ENCODE results near the gene SLC35C1.
"Not testable (repeated sequence)": the region's sequence is repeated elsewhere in the genome, so short reads cannot be mapped to it uniquely, and the experiment has no call there.

SLC35C1 gene

DNA sequence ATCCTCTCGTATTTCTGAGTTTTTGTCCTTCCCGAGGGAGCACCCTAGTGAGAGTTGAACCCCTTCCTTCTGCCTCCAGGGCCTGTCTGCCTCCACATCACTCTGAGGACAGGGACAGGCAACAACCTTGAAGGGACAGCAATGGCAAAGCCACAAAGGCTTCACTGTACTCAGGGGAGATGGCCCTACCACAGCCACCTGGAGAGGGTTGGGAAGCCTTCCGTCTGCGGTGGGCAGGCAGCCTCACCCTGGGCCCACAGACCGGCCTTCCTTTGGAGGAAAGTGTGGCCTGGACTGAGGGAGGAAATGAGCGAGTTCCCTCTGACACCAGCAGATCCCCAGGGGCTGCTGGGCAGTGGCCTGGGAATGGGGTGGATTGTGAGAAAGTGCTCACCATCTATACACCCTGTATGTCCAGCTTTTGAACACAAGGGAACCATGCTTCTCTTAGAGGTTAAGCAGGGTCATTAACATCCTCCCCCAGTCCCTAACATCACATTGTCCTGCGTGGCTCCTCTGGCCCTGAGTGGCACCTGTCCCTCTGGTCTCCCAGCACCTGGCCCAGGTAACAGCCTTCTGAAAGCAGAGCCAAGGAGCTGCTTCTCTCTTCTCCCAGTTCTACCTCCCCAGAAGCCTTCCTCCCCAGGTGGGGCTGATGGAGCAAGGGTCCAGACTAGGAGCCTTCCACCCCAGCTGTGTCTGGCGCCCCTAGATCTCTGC is 6.8 kb downstream of the SLC35C1 start:
- DNase-seq, result no peak

DNA sequence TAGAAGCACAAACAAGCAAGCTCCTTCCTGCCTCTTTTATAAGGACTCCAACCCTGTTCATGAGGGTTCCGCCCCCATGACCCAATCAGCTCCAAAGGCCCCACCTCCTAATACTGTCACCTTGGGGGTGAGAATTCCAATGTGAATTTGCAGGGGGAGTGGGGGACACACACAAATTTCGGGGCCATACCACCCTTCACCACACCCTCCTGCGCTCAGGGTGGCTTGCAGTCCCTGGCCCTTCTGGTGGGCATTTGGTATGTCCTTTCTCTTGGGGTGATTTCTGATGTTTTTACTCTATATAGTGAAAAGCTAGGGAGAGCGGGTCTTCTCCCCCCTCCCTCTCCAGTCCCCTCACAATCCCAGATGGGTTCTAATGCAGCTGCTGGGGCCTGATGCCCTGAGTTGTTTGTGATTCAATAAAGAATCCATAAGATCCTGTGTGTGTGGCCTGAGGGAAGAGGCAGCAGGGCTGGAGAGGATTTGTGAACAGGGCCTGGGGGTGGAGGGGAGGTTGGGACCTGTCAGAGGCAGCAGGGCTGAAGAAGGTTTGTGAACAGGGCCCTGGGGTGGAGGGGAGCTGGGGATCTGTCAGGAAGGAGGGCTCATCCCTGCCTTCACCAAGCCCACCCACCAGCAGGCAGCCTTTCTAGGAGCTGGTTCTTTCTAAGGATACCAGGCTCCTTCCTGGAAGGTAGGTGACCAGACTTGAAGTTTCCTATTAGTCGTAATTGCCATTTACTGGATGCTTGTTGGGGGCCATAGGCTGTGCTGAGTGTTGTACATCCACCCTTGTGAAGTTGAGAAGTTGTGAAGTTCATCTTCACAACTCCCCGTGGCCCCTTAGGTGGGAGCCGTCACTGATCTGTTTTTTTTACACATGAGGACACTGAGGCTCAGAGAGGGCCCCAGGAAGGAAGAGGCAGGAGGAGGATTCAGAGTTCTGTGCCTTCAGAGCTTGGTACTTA is 7.9 kb downstream of the SLC35C1 start:
- no peak for DNase-seq

DNA sequence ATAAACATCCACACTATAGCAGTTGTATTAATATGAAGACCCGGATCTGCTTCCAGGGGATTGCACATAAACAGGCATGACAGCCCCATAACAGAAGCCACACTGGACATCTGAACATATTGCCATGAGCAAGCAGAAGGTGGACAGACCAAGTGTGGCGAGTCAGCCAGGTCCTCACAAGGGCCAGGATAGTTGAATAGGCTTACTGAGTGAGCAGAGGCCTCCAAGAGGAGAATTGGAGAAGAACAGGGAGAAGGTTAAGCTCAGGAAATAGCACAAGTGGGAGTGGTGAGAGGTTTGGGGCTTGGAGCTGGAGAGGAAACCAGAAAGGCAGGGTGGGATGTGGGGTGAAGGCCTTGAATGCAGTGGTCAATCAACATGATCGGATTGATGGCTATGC is 10.8 kb downstream of the SLC35C1 start:
- DNase-seq, result no peak

DNA sequence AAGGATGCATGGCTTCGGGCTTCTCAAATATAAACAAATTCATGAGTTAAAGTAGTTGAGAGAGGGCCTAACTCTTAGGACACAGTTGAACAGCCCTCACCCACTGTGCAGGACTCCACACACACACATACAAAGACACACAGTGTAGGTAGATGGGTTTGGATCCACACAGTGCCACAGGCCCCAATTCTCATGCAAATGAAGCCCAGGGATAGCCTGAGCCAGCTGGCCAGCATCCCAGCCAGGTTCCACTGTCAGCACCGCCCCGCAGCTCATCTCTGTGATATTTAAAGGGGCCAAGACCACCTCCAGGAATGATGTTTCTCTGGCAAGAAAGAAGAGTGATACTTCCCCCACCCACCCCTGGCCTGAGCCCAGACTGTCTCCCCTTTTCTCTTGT is 11.7 kb downstream of the SLC35C1 start:
- DNase-seq, result no peak

DNA sequence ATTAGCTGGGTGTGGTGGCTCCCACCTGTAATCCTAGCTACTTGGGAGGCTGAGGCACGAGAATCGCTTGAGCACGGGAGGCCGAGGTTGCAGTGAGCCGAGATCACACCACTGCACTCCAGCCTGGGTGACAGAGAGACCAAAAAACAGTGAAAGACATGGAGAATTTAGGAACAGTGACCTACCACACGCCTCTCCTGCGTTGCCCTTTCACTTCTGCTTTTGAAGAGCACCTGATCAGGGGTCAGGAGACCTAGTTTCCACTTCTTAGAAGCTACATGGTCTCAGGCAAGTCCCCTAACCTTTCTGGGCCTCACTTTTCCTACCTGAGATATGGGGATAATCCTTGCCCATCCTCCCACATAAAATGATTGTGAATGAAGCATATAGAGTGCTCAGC is 12.2 kb downstream of the SLC35C1 start:
- DNase-seq, result no peak

DNA sequence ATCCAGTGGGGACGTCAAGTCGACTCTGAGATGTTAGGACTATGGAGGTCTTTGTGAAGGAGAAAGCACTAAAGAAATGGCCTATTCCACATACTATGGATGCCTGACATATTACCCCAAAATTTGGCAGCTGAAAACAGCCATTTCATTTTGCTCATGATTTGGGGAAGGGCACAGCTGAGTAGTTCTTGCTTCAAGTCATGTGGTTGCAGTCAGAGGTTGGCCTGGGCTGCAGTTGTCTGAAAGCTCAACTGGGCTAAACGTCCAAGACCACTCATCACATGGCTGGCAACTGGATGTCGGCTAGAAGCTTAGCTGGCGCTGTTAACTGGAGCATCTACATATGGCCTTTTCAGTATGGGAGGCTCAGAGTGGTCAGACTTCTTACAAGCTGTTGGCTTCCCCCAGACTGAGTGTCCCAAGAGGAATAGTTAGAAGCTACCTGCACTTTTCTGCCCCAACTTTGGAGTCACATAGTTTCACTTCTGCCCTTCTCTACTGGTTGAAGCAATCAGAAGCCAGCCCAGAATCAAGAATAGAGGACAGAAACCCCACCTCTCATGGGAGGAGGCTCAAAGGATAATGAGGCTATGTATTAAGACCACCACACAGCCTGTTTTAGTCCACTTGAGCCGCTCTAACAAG is 14.1 kb downstream of the SLC35C1 start:
- no peak for DNase-seq

DNA sequence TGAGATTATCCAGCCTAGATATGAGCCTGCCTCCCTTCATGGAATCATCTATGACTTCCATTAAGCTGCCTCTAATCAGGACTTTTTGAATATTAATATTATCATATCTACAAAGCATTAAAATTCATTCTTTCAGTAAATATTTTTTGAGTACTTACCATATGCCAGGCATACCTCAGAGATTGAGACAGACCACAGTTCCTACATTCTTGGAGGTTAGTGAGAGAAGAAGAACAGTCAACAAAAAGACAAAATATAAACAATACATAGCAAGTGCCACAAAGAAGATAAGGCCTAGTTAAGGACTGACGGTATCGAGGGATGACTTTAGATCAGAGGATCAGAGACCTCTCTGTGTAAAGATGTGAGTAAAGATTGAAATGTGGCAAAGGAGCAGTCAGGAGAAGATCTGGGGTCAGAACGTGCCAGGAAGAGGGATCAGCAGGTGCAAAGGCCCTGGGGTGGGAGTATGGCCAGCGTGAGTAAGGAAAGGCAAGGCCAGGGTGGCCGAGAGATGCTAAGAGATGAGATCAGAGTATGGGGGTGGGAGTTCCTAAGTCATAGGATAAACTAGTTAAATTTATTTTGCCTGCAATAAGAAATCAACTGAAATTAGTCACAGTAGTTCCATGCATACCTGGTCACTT is 15.4 kb downstream of the SLC35C1 start:
- no peak for DNase-seq

DNA sequence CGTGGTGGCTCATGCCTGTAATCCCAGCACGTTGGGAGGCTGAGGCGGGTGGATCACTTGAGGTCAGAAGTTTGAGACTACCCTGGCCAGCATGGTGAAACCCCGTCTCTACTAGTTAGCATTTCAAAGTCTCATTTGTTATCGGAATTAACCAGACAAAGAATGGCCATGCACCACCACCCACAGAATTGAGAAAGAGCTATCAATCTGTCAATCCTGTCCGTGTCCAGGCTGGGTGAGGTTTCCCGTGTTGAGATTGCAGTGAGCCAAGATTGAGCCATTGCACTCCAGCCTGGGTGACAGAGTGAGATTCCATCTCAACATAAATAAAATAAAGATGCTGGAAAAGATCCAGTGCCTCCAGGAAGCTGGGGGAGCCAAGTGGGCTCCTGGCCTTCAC is 21.5 kb downstream of the SLC35C1 start:
- not testable (repeated sequence) for DNase-seq

DNA sequence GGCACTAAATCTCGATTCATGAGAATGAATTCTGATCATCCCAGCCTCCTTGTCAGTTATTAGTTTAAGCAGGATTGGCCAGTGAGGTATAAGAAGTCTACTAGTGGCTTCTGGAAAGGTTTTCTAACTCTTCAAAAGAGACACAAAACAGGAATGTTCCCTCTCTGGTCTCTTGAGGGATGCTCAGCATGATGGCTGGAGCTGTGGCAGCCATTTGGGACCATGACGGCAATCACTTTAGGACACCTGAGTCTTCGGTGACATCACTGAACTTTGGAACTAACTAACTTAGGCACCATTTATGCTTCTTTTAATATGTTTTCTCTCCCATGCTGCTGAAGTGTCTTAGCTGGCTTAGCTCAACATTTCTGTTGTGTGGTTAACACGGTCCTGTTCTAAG is 22.2 kb downstream of the SLC35C1 start:
- DNase-seq, result no peak

DNA sequence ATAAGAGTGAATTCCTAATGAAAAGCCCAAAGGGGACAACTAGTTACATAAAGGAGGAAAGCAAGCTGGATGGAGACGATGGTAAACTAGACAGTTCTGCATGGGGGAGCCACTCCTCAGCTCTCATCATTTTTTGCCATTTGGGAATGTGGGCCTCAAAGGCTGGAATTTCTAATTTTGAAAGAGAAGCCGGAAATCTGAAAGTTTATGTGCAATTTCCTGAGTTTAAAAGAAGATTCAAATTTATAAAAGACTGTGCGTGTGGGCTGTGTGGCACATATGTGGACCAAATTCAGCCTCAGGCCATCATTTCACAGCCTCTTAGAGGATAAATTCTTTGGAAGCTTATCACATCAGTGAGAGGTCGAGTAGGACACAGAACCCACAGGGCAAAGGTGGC is 24.0 kb downstream of the SLC35C1 start:
- DNase-seq, result no peak

DNA sequence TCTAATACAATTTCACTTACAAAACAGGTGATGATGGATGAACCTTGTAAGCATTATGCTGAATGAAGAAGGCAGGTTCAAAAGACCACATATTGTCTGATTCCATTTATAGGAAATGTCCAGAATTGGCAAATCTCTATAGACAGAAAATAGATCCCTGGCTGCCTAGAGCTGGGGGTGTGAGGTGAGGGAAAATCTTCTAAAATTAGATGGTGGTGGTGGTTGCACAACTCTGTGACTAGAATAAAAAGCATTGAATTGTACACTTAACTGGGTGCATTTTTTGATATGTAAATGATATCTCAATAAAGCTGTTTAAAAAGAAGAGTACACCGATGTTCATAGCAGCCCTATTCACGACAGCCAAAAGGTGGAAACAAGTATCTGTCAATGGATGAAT is 25.6 kb downstream of the SLC35C1 start:
- no peak for DNase-seq

DNA sequence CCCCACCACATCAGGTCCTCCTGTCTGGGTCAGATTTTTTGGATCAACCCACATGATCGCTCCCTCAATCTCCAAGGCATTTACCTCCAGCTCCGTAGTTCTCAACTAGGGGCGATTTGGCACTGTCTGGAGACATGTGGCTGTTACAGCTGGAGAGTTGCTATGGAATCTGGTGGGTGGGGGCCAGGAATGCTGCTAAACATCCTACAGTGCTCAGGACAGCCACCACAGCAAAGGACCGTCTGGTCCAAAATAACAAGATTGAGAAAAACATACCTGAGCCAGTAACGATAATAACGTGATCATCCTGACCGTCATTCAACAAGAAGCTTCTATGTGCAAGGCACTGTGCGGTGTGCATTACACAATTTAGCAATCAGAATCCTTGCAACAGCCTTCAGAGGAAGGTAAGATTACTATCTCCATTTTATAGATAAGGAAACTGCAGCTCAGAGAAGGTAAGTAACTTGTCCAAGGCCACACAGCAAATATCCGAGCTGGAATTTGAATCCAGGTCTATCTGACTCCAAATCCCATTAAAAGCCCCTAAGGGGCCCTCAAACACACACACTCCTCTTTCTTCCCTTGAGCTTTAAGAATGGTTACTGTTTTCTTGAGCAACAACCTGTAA is 28.0 kb downstream of the SLC35C1 start:
- DNase-seq, result no peak

DNA sequence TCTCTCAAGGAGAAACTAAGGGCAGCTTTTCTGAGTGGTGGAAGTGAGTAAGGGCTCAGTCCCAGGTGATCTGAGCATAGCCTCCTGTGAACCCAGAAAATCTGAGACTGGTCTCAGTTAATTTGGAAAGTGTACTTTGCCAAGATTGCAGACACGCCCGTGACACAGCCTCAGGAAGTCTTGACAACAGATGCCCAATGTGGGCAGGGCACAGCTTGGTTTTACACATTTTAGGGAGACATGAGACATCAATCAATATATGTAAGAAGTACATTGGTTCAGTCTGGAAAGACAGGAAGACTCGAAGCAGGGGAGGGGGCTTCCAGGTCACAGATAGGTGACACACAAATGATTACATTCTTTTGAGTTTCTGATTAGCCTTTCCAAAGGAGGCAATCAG is 28.8 kb downstream of the SLC35C1 start:
- no peak for DNase-seq

DNA sequence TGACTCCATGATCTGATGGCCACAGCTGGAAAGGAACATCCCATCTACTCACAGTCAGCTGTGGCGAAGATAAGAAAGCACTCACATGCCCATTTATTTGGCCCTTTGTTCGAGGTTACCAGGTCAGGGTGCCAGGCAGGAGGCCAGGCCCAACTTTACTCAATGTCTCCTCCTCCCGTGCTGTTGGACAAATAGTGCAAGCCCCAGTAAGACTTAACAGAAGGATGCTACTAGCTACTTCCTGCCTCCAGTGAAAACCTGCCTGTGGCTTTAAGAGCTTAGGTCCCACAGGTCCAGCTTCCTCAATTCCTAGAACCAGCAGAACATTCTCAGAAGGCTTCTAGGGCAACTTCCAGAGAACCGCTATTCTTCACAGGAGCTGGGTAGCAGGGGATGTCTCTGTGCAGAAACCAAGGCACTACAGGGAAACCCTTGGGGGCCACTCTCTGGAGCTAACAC is 29.4 kb downstream of the SLC35C1 start:
- DNase-seq, result no peak

DNA sequence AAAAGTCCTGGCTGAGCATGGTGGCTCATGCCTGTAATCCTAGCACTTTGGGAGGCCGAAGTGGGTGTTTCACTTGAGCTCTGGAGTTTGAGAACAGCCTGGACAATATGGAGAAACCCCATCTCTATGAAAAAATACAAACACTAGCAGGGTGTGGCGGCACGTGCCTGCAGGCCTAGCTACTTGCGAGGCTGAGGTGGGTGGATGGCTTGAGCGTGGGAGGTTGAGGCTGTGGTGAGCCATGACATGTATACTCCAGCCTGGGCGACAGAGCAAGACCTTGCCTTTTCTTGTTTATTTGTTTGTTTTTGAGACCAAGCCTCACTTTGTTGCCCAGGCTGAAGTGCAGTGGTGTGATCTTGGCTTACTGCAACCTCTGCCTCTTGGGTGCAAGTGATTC is 34.3 kb downstream of the SLC35C1 start:
- no peak for DNase-seq

DNA sequence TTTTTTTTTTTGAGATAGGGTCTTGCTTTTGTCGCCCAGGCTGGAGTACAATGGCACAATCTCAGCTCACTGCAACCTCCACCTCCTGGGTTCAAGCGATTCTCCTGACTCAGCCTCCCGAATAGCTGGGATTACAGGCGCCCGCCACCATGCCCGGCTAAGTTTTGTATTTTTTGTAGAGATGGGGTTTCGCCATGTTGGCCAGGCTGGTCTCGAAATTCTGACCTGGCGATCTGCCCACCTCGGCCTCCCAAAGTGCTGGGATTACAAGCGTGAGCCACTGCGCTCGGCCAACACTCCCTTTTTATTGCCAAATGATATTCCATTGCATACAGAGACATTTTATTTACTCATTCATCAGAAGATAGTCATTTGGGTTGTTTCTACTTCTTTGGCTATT is 35.3 kb downstream of the SLC35C1 start:
- DNase-seq, result not testable (repeated sequence)

DNA sequence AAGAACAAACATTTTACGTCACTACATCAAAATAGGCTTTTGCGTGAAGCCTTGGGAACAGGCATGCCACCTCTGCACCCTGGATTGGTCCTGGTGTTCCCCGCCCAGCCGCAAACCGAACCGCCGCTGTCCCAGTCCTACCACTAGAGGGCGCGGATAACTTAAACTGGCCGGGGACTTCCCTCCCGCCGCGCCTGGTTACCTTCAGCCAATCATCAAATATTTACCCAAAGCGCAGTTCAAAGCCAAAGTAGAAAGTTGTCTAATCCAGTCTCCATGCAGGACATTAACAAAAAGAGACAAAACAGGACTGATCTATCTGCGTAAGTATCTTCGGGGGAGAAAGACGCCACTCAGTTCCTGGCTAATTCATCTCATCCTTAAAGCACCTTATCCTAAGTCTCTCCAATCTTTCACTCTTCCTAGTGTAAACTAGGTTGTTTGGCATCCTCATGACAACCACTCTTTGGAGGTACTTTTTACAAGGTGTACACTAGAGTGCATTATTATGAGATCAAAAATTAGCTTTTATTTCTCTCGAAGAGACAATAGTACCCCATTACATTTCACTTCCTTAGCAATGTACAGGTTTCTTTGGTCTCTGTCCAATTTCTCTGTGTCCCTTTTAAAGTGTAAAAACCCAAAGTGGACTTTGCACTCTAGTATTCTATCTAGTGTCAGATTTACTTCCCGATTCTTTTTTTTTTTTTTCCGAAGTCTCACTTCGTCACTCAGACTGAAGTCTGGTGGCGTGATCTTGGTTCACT is 38.4 kb downstream of the SLC35C1 start:
- DNase-seq, result peak; percentile 88

DNA sequence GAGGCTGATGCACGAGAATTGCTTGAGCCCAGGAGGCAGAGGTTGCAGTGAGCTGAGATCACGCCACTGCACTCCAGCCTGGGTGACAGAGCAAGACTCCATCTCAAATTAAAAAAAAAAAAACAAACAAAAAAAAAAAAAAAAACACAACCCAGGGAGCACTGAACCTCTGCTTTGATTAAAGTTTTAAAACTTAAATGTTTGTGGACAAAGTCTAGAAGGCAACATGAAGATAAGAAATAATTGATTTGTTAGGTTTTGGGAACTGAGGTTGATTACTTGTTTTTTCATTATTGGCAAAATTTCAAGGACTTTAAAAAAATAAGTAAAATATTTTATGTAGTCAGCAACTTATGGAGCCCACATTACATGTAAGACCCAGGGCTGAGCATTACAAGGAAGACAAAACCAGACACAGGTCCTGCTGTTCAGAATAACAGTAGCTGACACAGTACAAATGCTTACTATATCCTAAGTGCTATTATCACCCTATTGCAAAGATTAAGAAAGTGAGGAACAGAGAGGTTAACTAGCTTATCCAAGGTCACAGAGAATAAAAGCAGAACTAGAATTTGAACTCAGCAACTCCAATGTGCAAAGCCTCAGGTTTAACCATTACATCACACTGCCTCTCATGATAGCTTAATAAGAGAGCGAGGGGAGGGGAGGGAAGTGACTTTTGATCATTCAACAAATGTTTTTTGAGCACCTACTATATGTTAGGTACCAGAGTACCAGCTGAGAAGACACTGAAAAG is 40.1 kb downstream of the SLC35C1 start:
- no peak for DNase-seq

DNA sequence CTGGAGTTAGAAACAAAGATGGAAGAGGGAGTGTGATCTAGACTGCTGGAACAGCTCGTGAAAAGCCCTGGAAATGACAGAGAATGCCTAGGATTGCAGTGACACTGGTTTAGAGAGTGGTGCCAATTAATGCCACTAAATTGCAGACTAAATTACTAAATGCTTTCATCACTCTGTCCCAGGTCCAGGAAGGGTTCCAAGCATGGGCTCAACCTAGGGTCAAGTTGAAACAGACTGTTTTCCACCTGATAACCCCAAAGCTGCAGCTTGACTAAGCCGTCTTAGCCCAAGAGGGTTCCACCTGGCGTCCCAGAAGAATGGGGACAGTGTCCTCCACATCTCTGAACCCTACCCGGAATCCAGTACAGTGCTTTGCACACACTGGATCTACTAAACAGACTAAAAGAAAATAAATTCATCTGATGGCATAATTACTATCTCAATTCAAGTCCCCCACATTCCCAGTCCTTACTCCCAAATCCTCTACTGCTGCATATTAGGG is 41.3 kb downstream of the SLC35C1 start:
- DNase-seq, result no peak
